CD4-positive, alpha-beta T cell treated with Interferon gamma for 1 hour (primary cell): ENCODE results near the gene SPPL3.
"Not testable (repeated sequence)": the region's sequence is repeated elsewhere in the genome, so short reads cannot be mapped to it uniquely, and the experiment has no call there.

Source experiments
- DNase-seq: peaks from one replicate; pipeline ENCODE4 v3.0.0-alpha.2; 2020

The SPPL3 gene

DNA sequence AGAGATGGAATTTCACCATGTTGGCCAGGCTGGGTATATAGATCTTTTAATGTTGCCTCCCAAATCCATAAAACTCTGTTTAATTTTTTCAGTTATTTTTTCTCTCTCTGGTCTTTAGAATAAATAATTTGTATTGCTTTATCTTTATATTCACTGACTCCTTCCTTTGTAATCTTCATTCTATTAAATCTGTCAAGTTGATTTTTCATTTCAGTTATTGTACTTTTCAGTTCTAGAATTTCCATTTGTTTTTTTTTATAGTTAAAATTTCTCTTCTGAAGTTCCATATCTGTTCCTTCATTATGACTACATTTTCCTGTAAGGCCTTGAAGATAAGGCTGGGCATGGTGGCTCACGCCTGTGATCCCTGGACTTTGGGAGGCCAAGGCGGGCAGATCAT lies 13.6 kb upstream of the SPPL3 start:
- DNase-seq = no peak

DNA sequence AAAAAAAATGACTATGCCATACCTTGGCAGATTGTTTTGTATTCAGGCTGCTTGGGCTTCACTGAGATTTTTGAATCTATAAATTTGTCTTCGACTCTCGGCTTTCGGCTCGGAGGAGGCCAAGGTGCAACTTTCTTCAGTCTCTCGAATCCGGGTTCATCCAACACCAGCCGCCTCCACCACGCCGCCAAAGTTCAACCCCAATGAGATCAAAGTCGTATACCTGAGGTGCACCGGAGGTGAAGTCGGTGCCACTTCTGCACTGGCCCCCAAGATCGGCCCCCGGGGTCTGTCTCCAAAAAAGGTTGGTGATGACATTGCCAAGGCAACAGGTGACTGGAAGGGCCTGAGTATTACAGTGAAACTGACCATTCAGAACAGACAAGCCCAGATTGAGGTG lies 12.4 kb upstream of the SPPL3 start:
- no peak for DNase-seq

DNA sequence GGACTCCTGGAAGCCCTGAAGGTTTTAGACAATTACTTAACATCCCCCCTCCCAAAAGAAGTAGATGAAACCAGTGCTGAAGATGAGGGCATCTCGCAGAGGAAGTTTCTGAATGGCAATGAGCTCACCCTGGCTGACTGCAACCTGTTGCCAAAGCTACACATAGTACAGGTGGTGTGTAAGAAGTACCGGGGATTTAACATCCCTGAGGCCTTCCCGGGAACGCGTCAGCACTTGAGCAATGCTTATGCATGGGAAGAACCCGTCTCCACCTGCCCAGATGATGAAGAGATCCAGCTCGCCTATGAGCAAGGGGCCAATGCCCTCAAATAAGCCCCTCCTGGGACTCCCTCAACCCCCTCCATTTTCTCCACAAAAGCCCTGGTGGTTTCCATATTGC lies 10.6 kb upstream of the SPPL3 start:
- no peak for DNase-seq

DNA sequence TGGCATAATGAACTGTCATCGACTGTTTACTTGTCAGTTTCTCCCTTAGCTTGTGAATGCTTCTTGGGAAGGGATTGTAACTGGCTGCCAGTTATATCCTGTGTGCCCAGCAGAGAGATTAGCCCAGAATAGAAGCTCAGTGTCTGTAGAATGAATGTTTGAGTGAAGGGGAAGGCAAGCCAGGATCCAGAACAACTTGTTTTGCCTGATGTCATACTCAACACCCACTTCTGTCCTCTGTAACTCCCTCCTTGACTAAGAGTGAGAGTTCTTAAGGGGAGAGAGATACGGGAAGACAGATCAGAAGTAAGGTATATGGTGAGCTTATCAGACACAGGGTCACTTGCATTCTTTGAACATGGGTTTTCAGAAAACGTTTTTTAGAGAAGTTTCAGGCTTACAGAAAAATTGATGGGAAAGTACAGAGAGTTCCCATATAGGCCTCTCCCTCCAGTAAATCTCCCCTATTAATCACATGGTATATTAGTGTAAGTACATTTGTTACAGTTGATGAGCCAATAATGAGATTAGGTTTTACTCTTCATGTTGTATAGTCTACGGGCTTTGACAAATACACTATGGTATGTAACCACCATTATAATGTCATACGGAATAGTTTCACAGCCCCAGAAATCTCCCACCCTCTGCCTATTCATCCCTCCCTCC lies 5.6 kb upstream of the SPPL3 start:
- no peak for DNase-seq

DNA sequence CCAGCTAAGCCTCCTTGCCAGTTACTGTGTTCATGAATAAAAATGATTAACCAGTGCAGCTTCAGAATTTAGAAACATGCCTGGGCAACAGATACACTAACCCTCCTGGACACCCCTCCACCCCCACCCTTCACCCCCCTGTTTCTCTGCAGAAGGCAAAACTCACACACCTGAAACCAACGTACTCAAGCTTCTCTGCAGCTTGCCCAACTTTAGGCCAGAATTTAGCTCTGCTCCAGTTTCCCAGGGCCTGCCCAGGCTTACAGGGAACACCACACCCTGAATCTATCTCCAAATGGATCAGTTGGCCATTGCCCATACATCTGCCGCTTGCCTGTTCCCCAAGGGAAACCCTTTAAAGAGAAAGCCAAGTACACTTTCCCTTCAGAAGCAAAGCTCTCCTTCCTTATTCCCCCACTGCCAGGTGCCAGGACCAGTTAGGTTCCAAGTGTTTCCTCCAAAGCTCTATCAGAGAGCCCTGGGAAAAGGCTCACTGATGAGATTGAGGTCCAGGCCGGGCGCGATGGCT lies 1.8 kb upstream of the SPPL3 start:
- DNase-seq = no peak

DNA sequence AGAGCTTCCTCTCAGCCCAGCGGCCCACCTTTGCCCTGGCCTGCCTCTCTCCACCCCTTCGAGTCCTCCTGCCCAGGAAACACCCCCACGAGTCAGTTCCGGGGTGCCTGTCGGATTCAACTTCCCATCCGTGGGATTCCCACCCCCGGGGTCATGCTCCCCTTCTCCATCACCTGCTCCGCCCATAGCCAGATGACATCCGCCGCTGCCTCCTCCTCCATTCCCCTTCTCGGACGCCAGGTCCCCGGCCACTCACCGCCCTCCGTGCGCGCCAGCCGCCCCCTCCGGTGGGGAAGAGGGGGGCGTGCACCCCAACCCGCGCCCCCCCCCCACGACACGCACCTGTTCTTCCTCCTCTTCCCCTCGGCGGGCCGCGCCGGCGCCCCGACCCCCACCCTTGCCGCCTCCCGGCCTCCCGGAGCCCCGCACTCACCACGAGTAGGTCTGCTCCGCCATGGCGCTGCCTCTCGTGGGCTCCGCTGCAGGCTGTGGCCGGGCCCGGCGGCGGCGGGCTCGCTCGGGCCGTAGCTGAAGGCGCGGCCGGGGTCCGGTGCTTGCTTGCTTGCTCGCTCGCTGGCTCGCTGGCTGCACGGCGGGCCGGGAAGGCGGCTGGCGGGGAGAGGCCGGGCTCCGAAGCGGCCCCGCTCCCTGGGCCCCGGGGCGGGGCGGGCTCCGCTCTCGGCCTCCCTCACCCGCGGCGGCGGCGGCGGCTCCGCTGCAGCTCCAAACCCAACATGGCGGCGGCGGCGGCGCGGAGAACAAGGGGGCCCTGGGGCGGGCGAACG lies 554 bp downstream of the SPPL3 start:
- DNase-seq = peak; percentile 60

DNA sequence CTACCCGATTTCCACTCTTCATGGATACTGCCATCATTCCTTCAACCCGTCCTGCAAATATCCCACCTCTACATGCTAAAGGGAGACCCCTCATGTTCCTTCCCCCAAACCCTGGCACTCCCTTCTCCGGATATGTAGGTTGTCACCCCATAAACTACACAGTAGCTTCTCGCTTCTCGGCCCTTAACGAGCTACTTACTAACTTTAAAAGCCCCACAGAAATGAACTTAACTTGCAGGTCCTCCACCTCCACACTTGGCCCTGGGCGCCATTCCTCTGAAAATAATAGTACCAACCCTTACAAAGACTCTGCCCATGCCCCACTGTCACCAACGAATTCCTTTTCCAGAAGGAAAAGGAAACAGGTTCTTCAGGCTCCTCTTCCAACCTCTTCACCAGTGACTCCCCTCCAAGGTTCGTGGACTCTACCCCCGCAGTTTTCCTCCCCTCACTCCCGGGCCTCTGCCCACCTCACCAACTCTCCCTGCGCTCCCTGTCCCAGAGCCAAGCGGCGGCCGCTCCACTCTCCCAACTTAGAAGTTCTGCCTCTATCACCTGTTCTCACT lies 1.2 kb downstream of the SPPL3 start:
- DNase-seq = no peak

DNA sequence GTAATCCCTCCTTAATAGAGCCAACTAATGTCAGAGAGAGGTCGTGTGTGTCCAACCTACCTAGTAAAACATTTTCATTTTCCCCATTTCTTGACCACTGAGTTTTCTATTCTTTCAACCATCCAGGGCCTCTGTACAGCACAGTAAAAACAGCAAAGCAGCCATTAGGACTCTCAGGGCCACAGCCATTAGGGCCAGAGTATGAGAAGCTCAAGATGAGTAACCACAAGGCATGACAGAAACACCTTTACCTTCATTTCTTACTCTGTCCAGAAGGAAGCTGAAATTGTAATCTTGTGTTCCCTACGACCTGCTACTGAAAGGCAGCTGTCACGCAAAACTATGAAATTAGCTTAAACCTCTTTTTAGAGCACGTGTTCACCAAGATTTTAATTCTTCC lies 2.3 kb downstream of the SPPL3 start:
- no peak for DNase-seq

DNA sequence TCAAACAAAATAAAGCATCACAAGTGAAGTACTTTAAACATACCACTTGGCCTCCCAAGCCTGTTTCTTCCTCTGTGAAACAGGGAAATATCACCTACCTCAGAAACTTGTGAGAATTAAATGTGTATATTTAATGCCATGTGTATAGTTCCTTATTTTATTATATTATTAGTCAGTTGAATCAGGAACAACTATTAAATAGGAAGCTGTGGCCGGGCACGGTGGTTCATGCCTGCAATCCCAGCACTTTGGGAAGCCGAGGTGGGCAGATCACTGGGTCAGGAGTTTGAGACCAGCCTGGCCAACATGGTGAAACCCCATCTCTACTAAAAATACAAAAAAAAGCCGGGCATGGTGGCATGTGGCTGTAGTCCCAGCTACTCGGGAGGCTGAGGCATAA lies 3.1 kb downstream of the SPPL3 start:
- not testable (repeated sequence) for DNase-seq

DNA sequence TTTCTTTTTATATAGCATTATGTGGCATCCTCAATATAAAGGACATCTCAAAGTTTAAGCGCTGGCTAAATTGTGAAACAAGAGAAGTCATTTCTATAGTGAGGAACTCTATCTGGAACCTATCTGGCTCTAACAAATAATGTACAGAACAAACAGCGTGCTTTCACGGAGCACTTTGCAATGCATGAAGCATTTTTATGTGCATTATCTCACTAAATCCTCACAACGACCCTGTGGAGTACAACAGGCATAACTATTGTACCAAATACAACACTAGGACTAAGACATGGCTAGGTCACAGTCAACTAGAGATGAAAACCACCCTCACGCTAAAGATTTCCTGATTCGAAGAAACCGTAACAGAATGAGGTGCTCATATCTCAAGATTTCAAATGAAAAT lies 8.6 kb downstream of the SPPL3 start:
- no peak for DNase-seq

DNA sequence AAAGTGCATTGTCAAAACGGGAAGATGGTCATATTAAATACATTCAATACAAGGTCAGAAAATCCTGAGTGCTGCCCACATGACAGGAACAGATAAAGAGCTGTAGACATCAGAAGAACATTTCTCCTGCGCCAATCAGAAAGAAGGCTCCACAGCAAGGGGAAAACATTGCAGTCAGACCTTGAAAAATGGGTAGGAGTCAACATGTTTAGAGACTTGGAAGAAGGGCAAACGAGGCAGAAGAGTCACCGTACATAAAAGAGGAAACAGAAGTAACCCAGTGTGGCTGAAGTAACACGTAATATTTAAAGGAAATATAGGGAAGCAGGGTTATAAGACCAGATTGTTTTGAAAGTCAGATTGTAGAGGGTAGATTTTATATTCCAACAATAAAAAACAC lies 11.9 kb downstream of the SPPL3 start:
- no peak for DNase-seq

DNA sequence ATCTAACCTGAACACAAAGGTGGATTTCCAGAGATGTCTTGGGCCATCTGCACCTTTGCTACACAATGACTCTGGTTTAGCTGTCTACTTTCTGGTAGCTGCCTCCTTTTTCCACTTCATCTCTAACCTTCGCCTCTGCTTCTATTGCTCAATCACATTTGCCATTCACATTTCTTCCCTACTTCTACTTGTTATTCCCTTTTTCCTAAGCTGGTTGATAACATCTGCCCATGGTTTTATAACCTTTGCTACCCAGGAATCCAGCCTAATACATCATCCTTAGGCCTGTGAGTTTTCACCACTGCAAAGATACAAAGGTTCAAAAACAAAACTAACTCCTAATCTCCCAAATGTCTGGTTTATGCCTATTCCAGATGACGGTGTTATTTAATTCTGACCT lies 13.2 kb downstream of the SPPL3 start:
- no peak for DNase-seq

DNA sequence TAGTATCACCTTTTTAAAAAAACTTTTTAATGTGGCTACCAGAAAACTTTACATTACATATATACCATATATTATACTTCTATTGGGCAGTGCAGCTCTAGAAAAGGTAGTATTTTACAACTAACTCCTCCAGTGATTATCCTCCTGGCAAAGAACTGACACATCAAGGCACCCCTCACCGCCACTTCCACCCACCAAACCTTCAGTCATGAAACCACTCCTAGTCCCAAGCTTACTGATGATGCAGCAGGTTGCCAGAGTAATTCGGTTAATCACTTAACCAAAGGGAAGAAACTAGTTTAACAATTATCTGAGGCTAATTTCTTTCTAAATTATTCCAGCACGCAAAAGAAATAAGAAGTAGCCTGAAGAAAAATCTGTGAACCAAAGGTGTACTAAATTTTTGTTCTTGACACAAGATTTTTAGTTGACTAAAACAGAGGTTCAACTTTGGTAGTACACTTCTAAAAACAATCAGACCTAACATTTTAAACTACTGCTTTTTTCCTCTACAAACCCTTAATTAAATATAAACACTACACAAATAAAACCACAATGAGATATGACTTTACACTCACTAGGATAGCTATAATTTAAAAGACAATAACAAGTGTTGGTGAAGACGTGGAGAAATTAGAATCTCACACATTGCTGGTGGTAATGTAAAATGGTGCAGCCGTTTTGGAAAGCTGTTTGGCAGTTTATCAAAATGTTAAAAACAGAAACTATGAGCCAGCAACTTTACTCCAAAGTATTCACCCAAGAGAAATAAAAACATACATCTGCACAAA lies 16.7 kb downstream of the SPPL3 start:
- DNase-seq = no peak

DNA sequence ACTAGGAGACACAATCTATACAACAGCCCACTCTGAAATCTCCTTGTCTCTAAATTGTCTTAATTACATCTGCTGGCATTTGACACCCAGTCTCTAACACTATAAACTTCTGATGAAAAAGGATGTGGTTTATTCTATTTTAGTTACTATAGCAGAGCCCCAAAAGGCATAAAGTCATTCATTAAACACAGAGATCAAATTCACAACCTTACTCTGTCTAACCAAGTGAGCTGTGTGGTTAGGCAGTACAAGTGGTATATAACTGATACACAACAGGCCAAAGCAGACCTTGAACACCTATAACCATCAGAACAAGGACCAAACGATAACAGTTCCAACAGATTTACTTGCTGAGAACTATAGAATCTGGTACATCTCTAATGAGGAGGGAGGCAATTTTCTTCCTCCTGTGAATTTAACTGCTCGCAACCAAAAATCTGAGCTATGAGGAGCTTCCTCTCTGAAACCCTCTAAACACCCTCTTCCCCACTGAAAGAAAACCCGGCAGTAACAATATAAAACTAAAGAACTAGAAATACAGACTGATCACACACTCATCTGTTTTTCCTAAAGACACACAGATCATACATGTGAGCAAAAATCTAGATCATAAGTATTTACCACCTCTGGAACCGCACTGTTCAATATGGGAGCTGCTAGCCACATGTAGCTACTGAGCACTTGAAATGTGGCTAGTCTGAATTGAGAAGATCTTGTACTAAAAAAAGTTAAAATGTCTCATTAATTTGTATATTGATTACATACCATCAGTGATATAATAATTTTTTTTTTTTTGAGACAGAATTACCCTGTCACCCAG lies 17.7 kb downstream of the SPPL3 start:
- no peak for DNase-seq

DNA sequence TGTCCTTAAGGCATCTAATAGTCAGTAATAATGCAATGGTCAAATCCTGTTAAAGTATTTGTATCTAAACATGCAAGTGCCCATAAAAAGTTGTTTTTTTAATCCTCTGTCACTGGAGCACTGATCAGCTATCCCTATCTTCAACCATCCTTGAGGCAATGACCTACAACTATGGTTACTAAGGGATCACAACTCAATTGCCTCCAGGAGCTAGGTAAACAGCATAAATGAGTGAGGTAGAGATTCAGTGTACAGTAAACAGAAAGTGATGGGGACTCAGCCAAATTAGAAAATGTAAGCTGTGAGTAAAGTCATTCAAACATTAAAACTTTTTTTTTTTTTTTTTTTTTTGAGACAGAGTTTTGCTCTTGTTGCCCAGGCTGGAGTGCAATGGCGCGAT lies 18.6 kb downstream of the SPPL3 start:
- no peak for DNase-seq

DNA sequence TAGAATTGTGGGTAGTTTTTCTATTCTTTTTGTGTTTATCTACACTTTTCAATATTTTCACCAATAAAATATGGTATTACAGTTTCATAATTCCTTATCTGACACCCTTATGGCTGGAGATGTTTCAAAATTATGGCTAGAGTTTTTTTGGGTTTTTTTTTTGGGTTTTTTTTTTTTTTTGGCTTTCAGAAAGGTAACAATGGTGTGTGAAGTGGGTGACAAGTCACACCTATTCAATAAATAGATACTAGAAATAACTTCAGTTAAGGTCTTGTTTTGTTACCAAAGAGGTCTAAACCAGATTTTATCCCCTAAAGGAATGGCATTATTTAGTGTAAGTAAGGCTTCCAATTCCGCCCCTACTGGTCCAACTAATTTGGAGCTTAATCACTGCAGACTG lies 19.5 kb downstream of the SPPL3 start:
- no peak for DNase-seq

DNA sequence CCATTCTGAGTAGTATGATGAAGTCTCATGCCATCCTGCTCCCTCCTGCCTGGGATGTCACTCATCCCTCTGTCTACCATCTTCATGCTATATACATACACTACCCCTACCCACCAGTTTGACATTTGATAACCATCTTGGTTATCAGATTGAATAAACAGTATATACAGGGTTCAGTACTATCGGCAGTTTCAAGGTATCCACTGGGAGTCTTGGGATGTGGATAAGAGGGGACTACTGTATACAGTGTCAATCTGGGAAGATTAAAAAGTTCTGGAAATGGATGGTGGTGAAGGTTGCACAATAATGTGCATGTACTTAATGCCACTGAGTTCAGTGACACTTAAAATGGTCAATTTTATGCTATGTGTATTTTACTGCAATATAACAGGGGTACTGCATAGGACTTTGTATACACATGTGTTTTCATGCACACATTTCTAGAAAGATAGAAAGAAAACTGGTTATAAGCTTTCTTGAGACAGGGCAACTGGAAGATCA lies 22.1 kb downstream of the SPPL3 start:
- DNase-seq = no peak

DNA sequence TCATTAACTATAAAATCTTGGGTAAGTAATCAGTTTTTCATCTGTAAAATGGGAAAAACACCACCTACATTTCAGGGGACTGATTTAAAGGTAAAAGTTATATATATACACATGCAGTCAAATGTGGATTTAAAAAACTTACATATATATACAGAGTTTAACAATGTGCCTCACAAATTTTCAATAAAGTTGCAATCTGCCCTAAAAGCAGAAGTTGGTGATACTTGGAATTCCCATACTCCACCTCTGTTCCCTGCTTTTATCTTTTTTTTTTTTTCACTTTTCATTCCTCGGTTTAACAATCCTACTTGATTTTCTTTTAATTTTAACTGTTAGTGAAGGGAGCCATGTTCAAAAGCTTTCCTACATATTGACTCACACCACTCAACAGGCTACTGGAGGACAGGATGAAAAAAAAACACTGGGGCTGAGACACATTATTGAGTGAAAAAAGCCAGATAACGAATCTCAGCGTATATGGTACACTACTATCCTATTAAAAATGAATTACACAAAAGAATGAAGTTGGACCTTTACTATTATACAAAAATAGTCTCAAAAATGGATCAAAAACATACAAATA lies 24.3 kb downstream of the SPPL3 start:
- no peak for DNase-seq

DNA sequence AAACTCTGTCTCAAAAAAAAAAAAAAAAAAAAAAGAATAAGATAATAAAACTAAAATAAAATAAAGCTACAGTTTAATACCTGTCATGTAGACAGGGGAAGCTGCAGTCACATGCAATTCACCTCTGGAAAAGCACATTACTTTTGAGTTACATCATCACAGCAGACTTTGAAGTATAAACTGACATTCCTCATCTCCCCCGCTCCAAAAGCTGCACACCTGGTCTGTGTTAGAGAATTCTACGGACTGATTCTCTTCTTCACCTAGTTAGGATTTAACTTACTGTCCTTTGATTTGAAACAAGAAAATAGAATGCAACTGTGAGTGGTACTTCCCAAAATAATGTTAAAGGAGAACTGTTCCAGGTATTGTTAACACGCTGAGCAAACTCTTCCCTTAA lies 25.1 kb downstream of the SPPL3 start:
- DNase-seq = no peak

DNA sequence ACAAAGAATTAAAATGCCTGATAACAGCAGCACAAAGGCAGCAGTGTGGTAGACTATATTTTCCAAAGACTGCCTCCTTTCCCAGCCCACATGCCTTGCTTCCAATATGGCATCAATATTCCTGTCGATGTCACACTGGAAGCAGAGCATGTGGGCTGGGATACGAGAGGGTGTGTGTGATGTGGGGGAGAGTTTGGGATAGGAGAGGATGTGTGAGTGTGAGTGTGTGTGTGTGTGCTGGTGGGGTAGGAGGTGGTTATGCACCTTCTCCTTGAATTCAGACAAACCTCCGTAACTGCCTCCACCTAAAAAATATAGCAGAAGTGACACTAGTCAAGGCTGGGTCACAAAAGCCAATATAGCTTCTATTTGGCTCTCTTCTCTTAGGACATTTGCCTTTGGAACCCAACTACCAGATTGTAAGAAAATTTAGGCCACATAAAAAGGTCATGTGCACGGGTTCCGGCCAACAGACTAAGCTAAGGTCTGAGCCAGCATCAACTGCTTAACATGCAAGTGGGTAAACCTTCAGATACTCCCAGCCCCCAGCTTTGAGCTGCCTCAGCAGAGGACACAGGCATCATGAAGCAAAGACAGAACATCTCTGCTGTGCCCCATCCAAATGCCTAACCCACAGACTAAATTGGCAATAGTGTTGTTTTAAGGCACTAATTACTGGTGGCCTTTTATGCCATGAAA lies 29.5 kb downstream of the SPPL3 start:
- no peak for DNase-seq

DNA sequence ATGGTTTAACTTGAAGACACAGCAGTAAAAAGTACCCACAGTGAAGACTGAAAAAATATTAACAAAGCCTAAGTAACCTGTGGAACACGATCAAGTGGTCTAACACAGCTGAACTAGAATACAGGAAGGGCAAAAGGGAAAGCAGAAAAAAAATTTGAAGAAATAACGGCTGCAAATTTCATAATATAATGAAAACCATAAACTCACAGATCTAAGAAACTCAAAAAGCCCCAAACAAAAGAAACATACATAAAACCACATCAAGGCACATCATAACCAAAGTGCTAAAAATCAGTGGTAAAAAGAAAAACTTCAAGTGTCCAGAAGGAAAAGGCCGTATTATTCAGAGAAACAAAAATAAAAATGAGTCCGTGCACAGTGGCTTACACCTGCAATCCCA lies 30.9 kb downstream of the SPPL3 start:
- DNase-seq = no peak
